IMR-90 (cell line): ENCODE measurements around the gene KRTAP21-2. TPM values are rescaled to one million over a fixed set of nuclear protein-coding genes. Genes with fewer than 3 reads are reported as not detected.

Experiments used
- ATAC-seq: fragments of 200-7000 bp; cut with Tn5 transposase; 2 replicates; pipeline ENCODE4 v1.9.1; 2020; ENCODE audit warnings: low read depth, mild to moderate bottlenecking, moderate library complexity
- BruUV-seq: library from RNA; stranded (reverse); fragments of 400-500 nt; replicated peaks from 2 replicates; lab custom pipeline; 2021; lab: Mats Ljungman, UMichigan
- CTCF ChIA-PET: fragments of 300-600 bp; formaldehyde crosslinking; extraction: SDS; loops from one replicate; lab custom pipeline; 2021; ENCODE audit warnings: antibody characterized with exemption; lab: Yijun Ruan, JAX
- POLR2A ChIA-PET: fragments of 300-600 bp; sonication (Branson Sonifier 250); formaldehyde crosslinking; loops from one replicate; lab custom pipeline; 2022; ENCODE audit warnings: antibody characterized with exemption; ENCODE audit not compliant: unreplicated experiment; lab: Charles Lee
- DNase-seq: peaks from one replicate; pipeline ENCODE4 v3.0.0; 2013
- H2AFZ ChIP-seq: replicated peaks from 2 replicates; pipeline ENCODE3; 2013; ENCODE audit warnings: low read length, mild to moderate bottlenecking; ENCODE audit not compliant: poor library complexity
- H2AK5ac ChIP-seq: 2 replicates; pipeline ENCODE4 v1.6.1; 2013; ENCODE audit warnings: low read depth, low read length, inconsistent platforms
- H2AK9ac ChIP-seq: replicated peaks from 2 replicates; pipeline ENCODE3; 2013; ENCODE audit warnings: mild to moderate bottlenecking, low read depth, low read length, moderate library complexity; ENCODE audit not compliant: poor library complexity
- H2BK120ac ChIP-seq: 2 replicates; pipeline ENCODE4 v1.6.1; 2013; ENCODE audit warnings: low read depth, low read length, inconsistent platforms
- H2BK15ac ChIP-seq: 3 replicates; pipeline ENCODE4 v1.6.1; 2013; ENCODE audit warnings: low read depth, low read length, inconsistent platforms
- H2BK20ac ChIP-seq: 2 replicates; pipeline ENCODE4 v1.6.1; 2013; ENCODE audit warnings: low read depth, mild to moderate bottlenecking, inconsistent platforms, low read length, moderate library complexity
- H2BK5ac ChIP-seq: 2 replicates; pipeline ENCODE4 v1.6.1; 2013; ENCODE audit warnings: mild to moderate bottlenecking, low read depth, low read length, inconsistent platforms; ENCODE audit not compliant: poor library complexity, severe bottlenecking
- H3K14ac ChIP-seq: replicated peaks from 2 replicates; pipeline ENCODE4 v1.6.1; 2013; ENCODE audit warnings: low read depth, low read length, inconsistent platforms
- H3K18ac ChIP-seq: 2 replicates; pipeline ENCODE4 v1.6.1; 2013; ENCODE audit warnings: low read depth, low read length, control low read depth
- H3K23ac ChIP-seq: 2 replicates; pipeline ENCODE4 v1.6.1; 2013; ENCODE audit warnings: low read depth, low read length, inconsistent platforms
- H3K27ac ChIP-seq: 2 replicates; pipeline ENCODE4 v1.5.1; 2013; ENCODE audit warnings: mild to moderate bottlenecking, control low read depth, low read length; ENCODE audit not compliant: insufficient read depth
- H3K27me3 ChIP-seq: 2 replicates; pipeline ENCODE4 v1.6.1; 2013; ENCODE audit warnings: low read length; ENCODE audit not compliant: control insufficient read depth, insufficient read depth
- H3K36me3 ChIP-seq: 2 replicates; pipeline ENCODE4 v1.6.1; 2013; ENCODE audit warnings: low read length, mixed read lengths; ENCODE audit not compliant: control insufficient read depth, insufficient read depth
- H3K4ac ChIP-seq: 2 replicates; pipeline ENCODE4 v1.6.1; 2013; ENCODE audit warnings: low read depth, low read length, inconsistent platforms
- H3K4me1 ChIP-seq: 2 replicates; pipeline ENCODE4 v1.6.1; 2013; ENCODE audit warnings: low read length, mixed read lengths; ENCODE audit not compliant: control insufficient read depth, insufficient read depth
- H3K4me2 ChIP-seq: 2 replicates; pipeline ENCODE4 v1.6.1; 2013; ENCODE audit warnings: low read depth, mild to moderate bottlenecking, control low read depth, low read length, moderate library complexity
- H3K4me3 ChIP-seq: 2 replicates; pipeline ENCODE4 v1.5.1; 2013; ENCODE audit warnings: low read depth, mild to moderate bottlenecking, control low read depth, low read length, moderate library complexity; ENCODE audit not compliant: insufficient read depth
- H3K56ac ChIP-seq: 2 replicates; pipeline ENCODE4 v1.6.1; 2013; ENCODE audit warnings: low read length, inconsistent platforms; ENCODE audit not compliant: insufficient read depth; ENCODE audit errors: extremely low read depth
- H3K79me1 ChIP-seq, 2 experiments: 2 replicates each; pipeline ENCODE4 v1.6.1; 2013; ENCODE audit warnings: low read length in 2 of 2, inconsistent platforms in 1 of 2, low read depth in 1 of 2
- H3K9ac ChIP-seq: 2 replicates; pipeline ENCODE4 v1.6.1; 2013; ENCODE audit warnings: low read depth, low read length, control low read depth
- H3K9me1 ChIP-seq: 2 replicates; pipeline ENCODE4 v1.6.1; 2013; ENCODE audit warnings: low read length, inconsistent platforms; ENCODE audit not compliant: insufficient read depth
- H3K9me3 ChIP-seq: 2 replicates; pipeline ENCODE4 v1.6.1; 2013; ENCODE audit warnings: low read length; ENCODE audit not compliant: control insufficient read depth, insufficient read depth
- H4K20me1 ChIP-seq: 2 replicates; pipeline ENCODE4 v1.6.1; 2013; ENCODE audit warnings: low read length, inconsistent platforms; ENCODE audit not compliant: insufficient read depth
- H4K5ac ChIP-seq: 2 replicates; pipeline ENCODE4 v1.6.1; 2013; ENCODE audit warnings: mild to moderate bottlenecking, low read depth, low read length, control low read depth
- H4K8ac ChIP-seq, 2 experiments: 2 replicates each; pipeline ENCODE4 v1.6.1; 2013; ENCODE audit warnings: low read depth in 2 of 2, low read length in 2 of 2, control low read depth in 1 of 2, inconsistent platforms in 1 of 2
- H4K91ac ChIP-seq: 2 replicates; pipeline ENCODE4 v1.6.1; 2013; ENCODE audit warnings: low read depth, low read length, inconsistent platforms; ENCODE audit not compliant: insufficient read depth
- CHD1 ChIP-seq: IDR thresholded peaks from 2 replicates; pipeline ENCODE4 v1.6.1; 2012; ENCODE audit warnings: low read depth, low read length, improper control_type of control experiment
- FOS ChIP-seq: fragments of 150-350 bp; IDR thresholded peaks from 2 replicates; pipeline ENCODE4 v1.6.1; 2016; ENCODE audit warnings: low read depth, low read length
- MAFK ChIP-seq: IDR thresholded peaks from 2 replicates; pipeline ENCODE4 v1.6.1; 2012; ENCODE audit warnings: low read depth, low read length, improper control_type of control experiment
- MXI1 ChIP-seq: IDR thresholded peaks from 2 replicates; pipeline ENCODE4 v1.6.1; 2012; ENCODE audit warnings: low read depth, mild to moderate bottlenecking, low read length, moderate library complexity, borderline replicate concordance
- POLR2A ChIP-seq: IDR thresholded peaks from 2 replicates; pipeline ENCODE4 v1.6.1; 2012; ENCODE audit warnings: mild to moderate bottlenecking, low read depth, low read length
- USF2 ChIP-seq: fragments of 150-350 bp; IDR thresholded peaks from 2 replicates; pipeline ENCODE4 v1.6.1; 2017; ENCODE audit warnings: mild to moderate bottlenecking, antibody characterized with exemption, low read length, low read depth
- WGBS, 2 experiments: methylation state at CpG; one replicate each; pipeline versions ENCODE4 v1.1.5 to v1.1.7; 2013; ENCODE audit warnings: missing lambda C conversion rate in 2 of 2; ENCODE audit not compliant: insufficient read length in 1 of 2; ENCODE audit errors: extremely low coverage in 2 of 2; 5-methylcytosine and 5-hydroxymethylcytosine counted together
- dilution Hi-C: fragments of 300-500 bp; cut with HindIII; formaldehyde crosslinking; loops from one replicate; pipeline ENCODE4 v1.14.3; 2018; ENCODE audit warnings: low sequenced_read_pairs; ENCODE audit not compliant: unreplicated experiment
- in situ Hi-C: fragments of 300-500 bp; cut with MboI; formaldehyde crosslinking; loops from 3 replicates; pipeline ENCODE4 v1.14.3; 2019; ENCODE audit warnings: low sequenced_read_pairs, inconsistent platforms, mixed read lengths
- intact Hi-C: fragments of 100-400 bp; cut with micrococcal nuclease; formaldehyde crosslinking; loops from 2 replicates; pipeline ENCODE4 v1.10.0; 2022
- polyA plus RNA-seq, 3 experiments: library from polyadenylated mRNA; depleted of rRNA; stranded (reverse); fragments of >200 nt; gene quantifications; 2 replicates each; pipeline ENCODE4 v1.2.3, GENCODE V29; 2012; ENCODE audit warnings: low replicate concordance in 1 of 3
- total RNA-seq: library from RNA; depleted of rRNA; stranded (reverse); fragments of >200 nt; gene quantifications from 2 replicates; pipeline ENCODE4 v1.2.3, GENCODE V29; 2012
- TF ChIP-seq, protein P1 (sequence below): fragments of 150-350 bp; IDR thresholded peaks from 2 replicates; pipeline ENCODE4 v1.6.1; 2016; ENCODE audit warnings: low read depth, mild to moderate bottlenecking, low read length, moderate library complexity, borderline replicate concordance
- TF ChIP-seq, protein P2 (sequence below): conservative IDR thresholded peaks from 2 replicates; pipeline ENCODE4 v1.5.1; 2012; ENCODE audit warnings: mild to moderate bottlenecking, low read depth, low read length, improper control_type of control experiment

The KRTAP21-2 gene
- total and polyA plus RNA-seq, 2 of the 4 experiments (the other 2 are of a cell fraction): not detected

GRCh38 chr21:30760776-30761175 is 13.7 kb upstream of the KRTAP21-2 start:
- no peaks in the 10 kb centered on the region for H3K4me1 ChIP-seq
- H3K4ac ChIP-seq: no peak overlapping the region
- H3K4me2 ChIP-seq: no peak overlapping the region
- no peak overlapping the region for H4K91ac ChIP-seq
- no peaks in the 10 kb centered on the region for H4K20me1 ChIP-seq
- H4K5ac ChIP-seq: no peak overlapping the region
- BruUV-seq: no TSS peak
- intact Hi-C loops: no loop called here
- no peak for TF ChIP-seq MAFK
- no peak for TF ChIP-seq USF2
- no peak for TF ChIP-seq MXI1
- TF ChIP-seq, protein P1, sequence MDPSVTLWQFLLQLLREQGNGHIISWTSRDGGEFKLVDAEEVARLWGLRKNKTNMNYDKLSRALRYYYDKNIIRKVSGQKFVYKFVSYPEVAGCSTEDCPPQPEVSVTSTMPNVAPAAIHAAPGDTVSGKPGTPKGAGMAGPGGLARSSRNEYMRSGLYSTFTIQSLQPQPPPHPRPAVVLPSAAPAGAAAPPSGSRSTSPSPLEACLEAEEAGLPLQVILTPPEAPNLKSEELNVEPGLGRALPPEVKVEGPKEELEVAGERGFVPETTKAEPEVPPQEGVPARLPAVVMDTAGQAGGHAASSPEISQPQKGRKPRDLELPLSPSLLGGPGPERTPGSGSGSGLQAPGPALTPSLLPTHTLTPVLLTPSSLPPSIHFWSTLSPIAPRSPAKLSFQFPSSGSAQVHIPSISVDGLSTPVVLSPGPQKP: no peak
- TF ChIP-seq CHD1: no peak
- TF ChIP-seq FOS: no peak
- TF ChIP-seq, protein P2, sequence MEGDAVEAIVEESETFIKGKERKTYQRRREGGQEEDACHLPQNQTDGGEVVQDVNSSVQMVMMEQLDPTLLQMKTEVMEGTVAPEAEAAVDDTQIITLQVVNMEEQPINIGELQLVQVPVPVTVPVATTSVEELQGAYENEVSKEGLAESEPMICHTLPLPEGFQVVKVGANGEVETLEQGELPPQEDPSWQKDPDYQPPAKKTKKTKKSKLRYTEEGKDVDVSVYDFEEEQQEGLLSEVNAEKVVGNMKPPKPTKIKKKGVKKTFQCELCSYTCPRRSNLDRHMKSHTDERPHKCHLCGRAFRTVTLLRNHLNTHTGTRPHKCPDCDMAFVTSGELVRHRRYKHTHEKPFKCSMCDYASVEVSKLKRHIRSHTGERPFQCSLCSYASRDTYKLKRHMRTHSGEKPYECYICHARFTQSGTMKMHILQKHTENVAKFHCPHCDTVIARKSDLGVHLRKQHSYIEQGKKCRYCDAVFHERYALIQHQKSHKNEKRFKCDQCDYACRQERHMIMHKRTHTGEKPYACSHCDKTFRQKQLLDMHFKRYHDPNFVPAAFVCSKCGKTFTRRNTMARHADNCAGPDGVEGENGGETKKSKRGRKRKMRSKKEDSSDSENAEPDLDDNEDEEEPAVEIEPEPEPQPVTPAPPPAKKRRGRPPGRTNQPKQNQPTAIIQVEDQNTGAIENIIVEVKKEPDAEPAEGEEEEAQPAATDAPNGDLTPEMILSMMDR: no peak
- TF ChIP-seq POLR2A: no peak
- CTCF ChIA-PET: no interaction called here
- H3K27me3 ChIP-seq: no peaks in the 10 kb centered on the region
- H2BK15ac ChIP-seq: no peak overlapping the region
- no peak overlapping the region for H2BK5ac ChIP-seq
- no peak overlapping the region for H2BK120ac ChIP-seq
- H3K79me1 ChIP-seq: no peaks in the 10 kb centered on the region
- H3K9ac ChIP-seq: no peak overlapping the region
- in situ Hi-C loops: no loop called here
- dilution Hi-C loops: no loop called here
- no peak overlapping the region for H3K23ac ChIP-seq
- no peak overlapping the region for H3K4me3 ChIP-seq
- H2AK5ac ChIP-seq: no peak overlapping the region
- WGBS, 2 experiments: no CpG with 5 or more reads among the region's 2 CpGs
- POLR2A ChIA-PET: no interaction called here
- no peak overlapping the region for H3K56ac ChIP-seq
- no peak overlapping the region for H2AK9ac ChIP-seq
- H4K8ac ChIP-seq: no peak overlapping the region
- H3K27ac ChIP-seq: no peak overlapping the region
- ATAC-seq (no peak), DNase-seq (no peak)
- no peak overlapping the region for H3K18ac ChIP-seq
- H3K9me3 ChIP-seq: peaks cover 14% of the 10 kb centered on the region
- H2BK20ac ChIP-seq: no peak overlapping the region
- no peaks in the 10 kb centered on the region for H3K36me3 ChIP-seq
- no peaks in the 10 kb centered on the region for H3K9me1 ChIP-seq
- no peak overlapping the region for H3K14ac ChIP-seq
- no peak overlapping the region for H2AFZ ChIP-seq
